Skeletal muscle tissue (tissue), 4 donors: ENCODE measurements around the gene UBE2G1. TPM values are rescaled to one million over a fixed set of nuclear protein-coding genes. Genes with fewer than 3 reads are reported as not detected.

Experiments used
- H3K27ac ChIP-seq: one replicate; pipeline ENCODE4 v1.7.0; 2013; ENCODE audit warnings: mild to moderate bottlenecking, low read depth, low read length, inconsistent platforms
- H3K27me3 ChIP-seq, 3 donors: one replicate each; pipeline ENCODE4 v1.7.0; 2013; ENCODE audit warnings: low read length in 3 of 3; ENCODE audit not compliant: control insufficient read depth in 3 of 3, insufficient read depth in 3 of 3
- H3K36me3 ChIP-seq, 3 donors: one replicate each; pipeline ENCODE4 v1.7.0; 2013; ENCODE audit warnings: low read length in 3 of 3; ENCODE audit not compliant: control insufficient read depth in 3 of 3, insufficient read depth in 3 of 3
- H3K4me1 ChIP-seq, 3 donors: one replicate each; pipeline ENCODE4 v1.7.0; 2013; ENCODE audit warnings: low read length in 3 of 3, mild to moderate bottlenecking in 3 of 3; ENCODE audit not compliant: control insufficient read depth in 3 of 3, insufficient read depth in 3 of 3
- H3K4me3 ChIP-seq, 3 donors: one replicate each; pipeline ENCODE4 v1.7.0; 2013; ENCODE audit warnings: low read length in 3 of 3
- H3K9ac ChIP-seq, 3 donors: one replicate each; pipeline ENCODE4 v1.7.0; 2013; ENCODE audit warnings: low read length in 3 of 3, mild to moderate bottlenecking in 3 of 3, moderate library complexity in 2 of 3, low read depth in 1 of 3
- H3K9me3 ChIP-seq, 3 donors: one replicate each; pipeline ENCODE4 v1.7.0; 2013; ENCODE audit warnings: low read length in 3 of 3; ENCODE audit not compliant: control insufficient read depth in 3 of 3
- total RNA-seq: library from RNA; depleted of rRNA; stranded (reverse); fragments of >200 nt; gene quantifications from one replicate; pipeline ENCODE4 v1.2.3, GENCODE V29; 2014
- donor health status: Osteomylitis.

UBE2G1 gene
- total RNA-seq, 1 donor from 2014 or later = 49.1 TPM

GRCh38 chr17:4340914-4341615, 25.4 kb downstream of the UBE2G1 start:
- Histone ChIP-seq H3K4me3 (peak overlapping the region in 2 of 3 donors; percentile 8 to 39), H3K4me1 (peaks cover 33 to 42% (median 35%) of the 10 kb centered on the region in 3 donors), H3K36me3 (no peaks in the 10 kb centered on the region), H3K27me3 (no peaks in the 10 kb centered on the region), H3K9me3 (no peaks in the 10 kb centered on the region), H3K27ac (peak overlapping the region; percentile 88), H3K9ac (peak overlapping the region; percentile 18 to 61 (median 40))

- H3K4me3 ChIP-seq = no peak overlapping the region
- H3K27me3 ChIP-seq = no peaks in the 10 kb centered on the region
- peak overlapping the region; percentile 30 for H3K27ac ChIP-seq
- H3K36me3 ChIP-seq = no peaks in the 10 kb centered on the region
- peaks cover 29 to 42% (median 29%) of the 10 kb centered on the region in 3 donors for H3K4me1 ChIP-seq
- H3K9me3 ChIP-seq = no peaks in the 10 kb centered on the region
- peak overlapping the region in 2 of 3 donors; percentile 23 to 72 for H3K9ac ChIP-seq
Measured at GRCh38 chr17:4334776-4335584, 31.5 kb downstream of the UBE2G1 start.

- Histone ChIP-seq H3K4me1 (peaks cover 29 to 38% (median 29%) of the 10 kb centered on the region in 3 donors), H3K4me3 (no peak overlapping the region), H3K9me3 (no peaks in the 10 kb centered on the region), H3K36me3 (no peaks in the 10 kb centered on the region), H3K9ac (no peak overlapping the region), H3K27ac (no peak overlapping the region), H3K27me3 (no peaks in the 10 kb centered on the region)
Measured at GRCh38 chr17:4334332-4334731, 32.1 kb downstream of the UBE2G1 start.

- H3K36me3 ChIP-seq = no peaks in the 10 kb centered on the region
- H3K9ac ChIP-seq = no peak overlapping the region
- peaks cover 26 to 33% (median 27%) of the 10 kb centered on the region in 3 donors for H3K4me1 ChIP-seq
- no peaks in the 10 kb centered on the region for H3K27me3 ChIP-seq
- no peaks in the 10 kb centered on the region for H3K9me3 ChIP-seq
- peak overlapping the region; percentile 38 for H3K27ac ChIP-seq
- H3K4me3 ChIP-seq = no peak overlapping the region
Measured at GRCh38 chr17:4333041-4333440, 33.4 kb downstream of the UBE2G1 start.

- H3K27ac ChIP-seq = peak overlapping the region; percentile 38
- H3K4me1 ChIP-seq = peaks cover 31 to 38% (median 31%) of the 10 kb centered on the region in 3 donors
- H3K9me3 ChIP-seq = no peaks in the 10 kb centered on the region
- H3K27me3 ChIP-seq = no peaks in the 10 kb centered on the region
- H3K36me3 ChIP-seq = no peaks in the 10 kb centered on the region
- no peak overlapping the region for H3K4me3 ChIP-seq
- no peak overlapping the region for H3K9ac ChIP-seq
Measured at GRCh38 chr17:4332296-4332970, 34.0 kb downstream of the UBE2G1 start.

GRCh38 chr17:4331614-4332013, 34.9 kb downstream of the UBE2G1 start:
- H3K9me3 ChIP-seq = no peaks in the 10 kb centered on the region
- H3K9ac ChIP-seq = peak overlapping the region in 2 of 3 donors; percentile 34 to 45
- no peaks in the 10 kb centered on the region for H3K36me3 ChIP-seq
- no peaks in the 10 kb centered on the region for H3K27me3 ChIP-seq
- H3K4me3 ChIP-seq = no peak overlapping the region
- peaks cover 34 to 46% (median 39%) of the 10 kb centered on the region in 3 donors for H3K4me1 ChIP-seq
- H3K27ac ChIP-seq = peak overlapping the region; percentile 38

GRCh38 chr17:4329838-4330237, 36.6 kb downstream of the UBE2G1 start:
- H3K9ac ChIP-seq = no peak overlapping the region
- peaks cover 30 to 39% (median 36%) of the 10 kb centered on the region in 3 donors for H3K4me1 ChIP-seq
- H3K36me3 ChIP-seq = no peaks in the 10 kb centered on the region
- H3K9me3 ChIP-seq = no peaks in the 10 kb centered on the region
- no peaks in the 10 kb centered on the region for H3K27me3 ChIP-seq
- peak overlapping the region; percentile 39 for H3K27ac ChIP-seq
- no peak overlapping the region for H3K4me3 ChIP-seq

- H3K9me3 ChIP-seq = no peaks in the 10 kb centered on the region
- no peaks in the 10 kb centered on the region for H3K27me3 ChIP-seq
- peak overlapping the region in 1 of 3 donors; percentile 47 for H3K9ac ChIP-seq
- no peak overlapping the region for H3K4me3 ChIP-seq
- H3K36me3 ChIP-seq = no peaks in the 10 kb centered on the region
- peaks cover 29 to 40% (median 34%) of the 10 kb centered on the region in 3 donors for H3K4me1 ChIP-seq
- peak overlapping the region; percentile 86 for H3K27ac ChIP-seq
Measured at GRCh38 chr17:4327606-4328005, 38.9 kb downstream of the UBE2G1 start.

- Histone ChIP-seq H3K36me3 (no peaks in the 10 kb centered on the region), H3K4me1 (peaks cover 25 to 39% (median 31%) of the 10 kb centered on the region in 3 donors), H3K9me3 (no peaks in the 10 kb centered on the region), H3K9ac (no peak overlapping the region), H3K27ac (peak overlapping the region; percentile 86), H3K4me3 (no peak overlapping the region), H3K27me3 (no peaks in the 10 kb centered on the region)
Measured at GRCh38 chr17:4326608-4327007, 39.9 kb downstream of the UBE2G1 start.
